Measurements from ENCODE around the gene SLC38A3.

The SLC38A3 gene

GRCh38 chr3:50194903-50195500 lies 10.1 kb upstream of the SLC38A3 start:
- no peak for TF ChIP-seq CTCF (conservative IDR thresholded peaks at IDR 0.05; ENCODE audit: control insufficient read depth, insufficient read depth, low read depth, low read length)
- no peak for DNase-seq (ENCODE audit: low read depth)
- H3K4me3 ChIP-seq (ENCODE audit: control insufficient read depth, low read depth, low read length), result no peak overlapping the region

GRCh38 chr3:50195501-50196252 lies 9.4 kb upstream of the SLC38A3 start:
- no peak for TF ChIP-seq CTCF (conservative IDR thresholded peaks at IDR 0.05; ENCODE audit: control insufficient read depth, insufficient read depth, low read depth, low read length)
- no peak overlapping the region for H3K4me3 ChIP-seq (ENCODE audit: control insufficient read depth, low read depth, low read length)
- DNase-seq (ENCODE audit: low read depth), result peak; percentile 34

- no peak for TF ChIP-seq CTCF (conservative IDR thresholded peaks at IDR 0.05; ENCODE audit: control insufficient read depth, insufficient read depth, low read depth, low read length)
- DNase-seq (ENCODE audit: low read depth), result no peak
- H3K4me3 ChIP-seq (ENCODE audit: control insufficient read depth, low read depth, low read length), result no peak overlapping the region
Observed at GRCh38 chr3:50196253-50196801, 8.7 kb upstream of the SLC38A3 start.

- TF ChIP-seq CTCF (conservative IDR thresholded peaks at IDR 0.05; ENCODE audit: control insufficient read depth, insufficient read depth, low read depth, low read length), result no peak
- no peak for DNase-seq (ENCODE audit: low read depth)
- no peak overlapping the region for H3K4me3 ChIP-seq (ENCODE audit: control insufficient read depth, low read depth, low read length)
Observed at GRCh38 chr3:50201573-50202315, 3.3 kb upstream of the SLC38A3 start.

- H3K4me3 ChIP-seq (ENCODE audit: control insufficient read depth, low read depth, low read length), result no peak overlapping the region
- no peak for DNase-seq (ENCODE audit: low read depth)
- TF ChIP-seq CTCF (conservative IDR thresholded peaks at IDR 0.05; ENCODE audit: control insufficient read depth, insufficient read depth, low read depth, low read length), result no peak
Observed at GRCh38 chr3:50202353-50203112, 2.5 kb upstream of the SLC38A3 start.
